ENCODE data around the gene EXOC6B.

GRCh38 chr2:72497763-72498162 lies 328.1 kb downstream of the EXOC6B start:
- TF ChIP-seq CTCF (IDR thresholded peaks at IDR 0.05; ENCODE audit: low read length) (no peak), EZH2phosphoT487 (IDR thresholded peaks at IDR 0.05; ENCODE audit: low read length) (no peak), EZH2 (optimal IDR thresholded peaks at IDR 0.05; ENCODE audit: low read depth, low read length) (no peak)

Measured in MM.1S (cell line).